ENCODE data around the gene CLEC2B. TPM values are rescaled to one million over a fixed set of nuclear protein-coding genes. Genes with fewer than 3 reads are reported as not detected.

CLEC2B gene
- total RNA-seq, 1 experiment from 2014 or later = not detected

- Histone ChIP-seq H3K14ac (ENCODE audit: insufficient read depth, low read length) (no peak overlapping the region), H3K4me1 (ENCODE audit: insufficient read depth, low read length) (no peaks in the 10 kb centered on the region), H3K56ac (ENCODE audit: insufficient read length, low read depth, low read length) (no peak overlapping the region), H3K4me2 (ENCODE audit: insufficient read depth, insufficient read length, low read length) (peak overlapping the region; percentile 49), H3T11ph (ENCODE audit: low read length) (no peak overlapping the region), H3K18ac (ENCODE audit: insufficient read length, low read depth, low read length) (no peak overlapping the region), H3K27me3 (ENCODE audit: insufficient read depth, low read length) (no peaks in the 10 kb centered on the region), H2AFZ (ENCODE audit: low read length) (no peak overlapping the region), H3K27ac (ENCODE audit: insufficient read length, low read depth, low read length) (peak overlapping the region; percentile 65), H3K79me1 (ENCODE audit: insufficient read depth, low read depth, low read length, poor library complexity, severe bottlenecking) (no peaks in the 10 kb centered on the region), H2AK5ac (ENCODE audit: insufficient read length, low read length) (no peak overlapping the region), H3K23me2 (ENCODE audit: insufficient read length, low read depth, low read length, poor library complexity, severe bottlenecking) (no peaks in the 10 kb centered on the region), H2BK12ac (ENCODE audit: insufficient read length, low read depth, low read length) (no peak overlapping the region), H4K91ac (ENCODE audit: insufficient read length, low read depth, low read length) (no peak overlapping the region), H2BK5ac (ENCODE audit: insufficient read length, low read length) (peak overlapping the region; percentile 93), H2BK20ac (ENCODE audit: low read depth, low read length, poor library complexity, severe bottlenecking) (no peak overlapping the region), H2BK15ac (ENCODE audit: low read depth, low read length) (no peak overlapping the region), H2BK120ac (ENCODE audit: low read depth, low read length, poor library complexity, severe bottlenecking) (no peak overlapping the region), H4K5ac (ENCODE audit: insufficient read length, low read depth, low read length) (peak overlapping the region; percentile 6), H3K9me3 (ENCODE audit: control insufficient read depth, low read depth, low read length) (peaks cover 13% of the 10 kb centered on the region), H4K8ac (replicated peaks; ENCODE audit: insufficient read length, low read depth, low read length) (no peak overlapping the region), H3K23ac (ENCODE audit: insufficient read length, low read depth, low read length) (no peak overlapping the region), H4K20me1 (ENCODE audit: control insufficient read depth, insufficient read depth, insufficient read length) (no peaks in the 10 kb centered on the region), H3K4ac (ENCODE audit: low read depth, low read length) (no peak overlapping the region), H3K79me2 (ENCODE audit: insufficient read depth, low read length) (no peaks in the 10 kb centered on the region), H3K9ac (ENCODE audit: extremely low read depth, insufficient read length, low read length) (peak overlapping the region; percentile 76)
- TF ChIP-seq CTCF (conservative IDR thresholded peaks at IDR 0.05) = no peak
- Mint-ChIP-seq H3K9me3 (peaks cover 33 to 43% of the 10 kb centered on the region in 2 experiments), H3K36me3 (ENCODE audit: insufficient read depth in 1 of 3, low read depth in 3 of 3) (peaks cover 21 to 39% (median 38%) of the 10 kb centered on the region in 3 experiments), H3K27ac (peak overlapping the region in 2 of 3 experiments; percentile 40 to 74; a peak in 3 of 7 replicates), H3K4me3 (peak overlapping the region in 1 of 2 experiments; percentile 36; a peak in 2 of 5 replicates), H3K4me1 (no peaks in the 10 kb centered on the region), H3K27me3 (ENCODE audit: low read depth) (0 out of 2 replicates have a peak, but pooled peaks cover 2% of the 10 kb centered on the region)
- no CpG with 5 or more reads among the region's 7 CpGs for WGBS (ENCODE audit: extremely low coverage, insufficient read length, low lambda C conversion rate)
- peak; percentile 87 for DNase-seq
These were observed 41.7 kb upstream of the CLEC2B start for GRCh38 chr12:9910716-9911421.

Measured in H9 (cell line).